NCI-H524 treated with DMSO at 0.1 percent for 48 hours (cell line): ENCODE results near the gene NOS1AP.
"Not testable (repeated sequence)": the region's sequence is repeated elsewhere in the genome, so short reads cannot be mapped to it uniquely, and the experiment has no call there.

Experiments
- DNase-seq: peaks from one replicate; lab custom pipeline; 2025; lab: John Stamatoyannopoulos, UW

NOS1AP gene

GRCh38 chr1:162416215-162416614 lies 346.7 kb downstream of the NOS1AP start:
- DNase-seq, result no peak

GRCh38 chr1:162416909-162417308 lies 347.4 kb downstream of the NOS1AP start:
- DNase-seq, result no peak

GRCh38 chr1:162417650-162418049 lies 348.2 kb downstream of the NOS1AP start:
- no peak for DNase-seq

- DNase-seq, result not testable (repeated sequence)
These were observed 349.1 kb downstream of the NOS1AP start for GRCh38 chr1:162418584-162418983.

- not testable (repeated sequence) for DNase-seq
These were observed 350.0 kb downstream of the NOS1AP start for GRCh38 chr1:162419450-162419931.
